ENCODE measurements around the gene TGFBR3.

TGFBR3 gene

DNA sequence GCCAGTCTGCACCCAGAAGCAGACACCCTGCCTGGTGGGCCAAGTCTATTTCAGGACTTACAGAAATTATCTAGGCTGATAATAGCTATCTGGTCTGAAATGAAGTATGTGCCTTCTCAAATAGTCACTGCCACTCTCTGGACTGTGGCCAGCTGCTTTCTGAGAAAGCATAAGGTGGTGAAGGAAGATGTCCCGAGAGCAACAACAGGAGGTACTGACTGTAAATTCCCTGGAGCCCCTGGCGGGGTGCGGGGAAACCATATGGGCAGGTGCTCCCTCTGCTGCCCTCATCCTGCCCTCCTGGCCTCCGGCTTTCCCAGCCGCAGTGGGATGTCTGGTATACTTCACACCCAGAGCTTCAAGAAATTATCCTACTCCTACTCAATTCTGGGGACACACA, 86.8 kb downstream of the TGFBR3 start:
- DNase-seq (ENCODE audit: low read depth): no peak

DNA sequence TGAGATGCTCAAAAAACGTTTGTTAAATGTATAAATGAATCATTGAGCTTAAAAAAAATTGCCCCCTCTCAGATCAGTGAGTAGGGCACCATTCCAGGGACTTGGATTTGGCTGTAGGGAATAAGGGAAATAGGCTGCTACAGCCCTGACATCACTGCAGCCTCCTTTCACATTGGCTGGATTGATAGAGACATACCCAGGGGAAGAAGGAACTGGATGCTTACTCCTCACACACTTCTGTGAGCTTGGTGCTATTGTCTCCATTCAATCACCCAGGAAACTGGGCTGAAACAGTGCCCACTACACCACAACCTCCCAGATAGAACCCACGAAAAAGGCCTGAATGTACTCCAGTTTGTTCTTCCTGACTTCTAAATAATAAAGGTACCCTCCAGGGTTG, 87.2 kb downstream of the TGFBR3 start:
- no peak for DNase-seq (ENCODE audit: low read depth)

DNA sequence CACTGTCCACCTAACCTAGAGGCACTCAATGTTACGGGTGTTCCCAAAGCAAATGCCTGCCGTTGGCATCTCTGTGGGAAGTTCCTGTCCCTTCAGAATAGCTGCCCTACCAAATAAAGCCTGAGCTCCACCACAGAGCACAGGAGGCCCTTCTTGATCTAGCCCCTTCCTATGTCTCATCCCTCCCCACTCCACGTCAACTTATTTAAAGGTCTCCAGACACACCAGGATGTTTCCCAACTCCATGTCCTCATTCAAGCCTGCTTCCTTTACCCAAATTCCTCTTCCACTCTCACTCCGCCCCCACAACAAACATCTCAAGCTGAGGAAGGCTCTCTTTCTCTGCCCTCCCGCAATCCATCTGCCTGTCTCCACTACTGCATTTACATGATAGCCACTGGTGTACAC, 87.7 kb downstream of the TGFBR3 start:
- DNase-seq (ENCODE audit: low read depth): no peak

DNA sequence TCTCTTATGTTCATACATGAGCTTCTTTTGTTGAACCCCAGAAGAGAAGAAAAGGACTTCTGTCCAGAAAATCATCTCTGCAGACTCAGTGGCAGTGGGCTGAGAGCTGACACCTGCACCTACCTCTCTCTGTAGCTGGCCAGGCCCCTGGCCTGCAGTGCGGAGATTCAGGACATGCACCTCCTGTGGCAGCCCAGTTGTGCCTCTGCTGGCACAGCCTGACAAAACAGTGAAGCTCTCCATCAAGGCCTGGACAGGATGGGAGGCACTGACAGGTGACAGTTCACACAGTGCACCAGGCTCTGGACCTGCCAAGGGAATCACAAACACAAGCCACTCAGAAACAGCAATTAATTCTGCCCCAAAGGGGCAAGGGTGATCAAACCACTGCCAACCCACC, 88.8 kb downstream of the TGFBR3 start:
- no peak for DNase-seq (ENCODE audit: low read depth)

DNA sequence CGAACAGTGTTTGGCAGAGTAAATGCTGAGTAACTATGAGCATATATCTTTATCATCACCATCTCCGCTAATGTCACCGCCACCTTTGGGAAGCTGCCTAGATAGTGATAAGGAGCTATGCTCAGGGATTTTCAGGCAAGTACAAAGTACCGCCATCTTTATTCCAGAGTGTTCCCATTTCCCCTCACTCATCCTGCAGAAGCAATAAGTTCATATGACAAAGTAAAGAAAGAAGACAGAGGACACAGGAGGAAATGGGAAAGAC, 89.6 kb downstream of the TGFBR3 start:
- no peak for DNase-seq (ENCODE audit: low read depth)

DNA sequence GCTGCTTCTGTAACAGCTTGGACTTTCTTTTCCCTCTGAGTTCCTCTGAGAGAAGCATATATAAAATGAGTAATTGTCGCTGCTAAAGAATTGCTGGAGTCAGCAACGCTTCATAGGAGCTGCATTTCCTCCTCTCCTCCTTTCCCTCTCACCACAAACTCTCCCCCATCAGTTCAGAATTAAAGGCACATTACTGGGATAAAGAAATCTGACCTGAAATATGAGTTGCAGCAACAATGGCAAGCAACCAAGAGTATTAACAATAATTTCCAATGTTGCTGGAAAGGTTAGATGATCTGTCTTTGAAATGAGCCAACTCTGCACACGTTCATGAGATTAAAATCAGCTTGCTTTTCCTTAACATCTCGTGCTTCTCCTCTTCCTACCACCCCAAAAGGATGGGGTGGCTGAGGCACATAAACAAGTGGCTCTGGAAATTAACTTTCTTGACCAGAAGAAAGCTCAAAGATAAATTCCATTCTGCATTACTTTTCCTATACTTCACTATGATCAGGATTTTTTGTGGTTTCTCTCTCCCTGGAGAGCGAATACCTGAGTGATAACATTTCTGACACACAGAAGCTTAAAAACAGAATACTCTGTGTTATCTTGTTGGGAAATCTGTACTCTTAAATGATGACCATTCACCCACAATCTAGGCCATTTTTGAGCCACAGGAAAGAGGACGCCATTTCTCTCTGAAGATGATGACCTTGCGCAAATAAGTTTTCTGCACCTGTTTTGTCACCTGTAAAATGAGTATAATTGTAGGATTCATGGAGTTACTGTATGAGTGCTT, 90.2 kb downstream of the TGFBR3 start:
- DNase-seq (ENCODE audit: low read depth): no peak

DNA sequence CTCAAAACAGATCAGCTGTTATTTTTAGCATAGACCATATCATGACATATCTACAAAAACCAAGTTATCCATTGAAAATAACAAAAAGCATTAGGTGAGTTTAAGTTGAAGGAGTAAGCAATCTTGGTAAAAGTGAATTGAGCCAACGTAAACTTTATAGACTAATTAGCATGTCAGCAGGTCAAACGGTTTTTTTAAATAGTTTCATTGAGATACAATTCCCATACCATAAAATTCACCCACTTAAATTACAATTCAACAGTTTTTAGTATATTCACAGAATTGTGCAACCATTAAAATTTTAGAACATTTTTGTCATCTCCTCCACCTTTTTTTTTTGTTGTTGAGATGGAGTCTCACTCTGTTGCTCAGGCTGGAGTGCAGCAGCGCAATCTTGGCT, 92.1 kb downstream of the TGFBR3 start:
- no peak for DNase-seq (ENCODE audit: low read depth)

DNA sequence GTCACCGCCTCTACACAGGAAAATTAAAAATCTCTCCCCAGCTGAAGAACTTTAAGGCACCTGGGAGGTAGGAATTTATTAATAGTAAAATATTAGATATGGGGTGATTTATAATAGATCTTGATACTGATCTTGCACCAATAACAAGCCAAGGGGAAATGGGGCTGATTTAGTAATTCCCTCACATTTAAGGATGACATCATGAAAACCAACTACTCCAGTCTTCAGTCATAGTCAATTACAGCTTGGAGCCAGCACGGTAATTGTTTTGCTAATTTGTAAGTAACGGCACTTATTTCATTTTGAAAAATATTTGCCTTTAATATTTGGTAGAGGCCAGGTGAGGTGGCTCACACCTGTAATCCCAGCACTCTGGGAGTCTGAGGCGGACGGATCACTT, 92.8 kb downstream of the TGFBR3 start:
- DNase-seq (ENCODE audit: low read depth): no peak

DNA sequence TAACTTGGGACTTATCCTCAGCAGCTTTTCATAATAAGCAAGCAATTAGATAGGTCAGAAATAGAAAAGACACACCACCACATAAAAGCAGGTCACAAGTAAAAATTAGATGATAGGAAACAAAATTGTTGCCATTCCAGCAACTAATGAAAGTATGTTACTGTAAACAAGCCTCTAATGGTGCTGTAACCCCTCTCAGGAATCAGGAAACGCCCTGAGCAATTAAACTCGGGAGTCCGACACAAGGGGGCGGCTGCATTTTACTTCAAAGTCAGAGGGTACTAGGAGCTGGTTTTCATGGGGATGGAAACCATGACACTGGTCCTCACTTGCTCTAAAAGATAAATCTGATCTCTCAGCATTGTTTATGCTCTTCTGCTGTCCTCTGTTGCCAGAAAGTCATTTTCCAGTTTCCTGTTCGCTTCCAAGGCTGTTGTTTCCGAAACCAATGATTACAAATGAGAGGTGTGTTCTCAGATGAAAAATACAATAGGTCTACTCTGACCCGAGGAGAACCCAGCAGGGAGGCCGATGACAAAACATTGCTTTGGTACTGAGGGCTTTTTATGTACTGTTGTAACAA, 93.4 kb downstream of the TGFBR3 start:
- DNase-seq (ENCODE audit: low read depth): no peak

DNA sequence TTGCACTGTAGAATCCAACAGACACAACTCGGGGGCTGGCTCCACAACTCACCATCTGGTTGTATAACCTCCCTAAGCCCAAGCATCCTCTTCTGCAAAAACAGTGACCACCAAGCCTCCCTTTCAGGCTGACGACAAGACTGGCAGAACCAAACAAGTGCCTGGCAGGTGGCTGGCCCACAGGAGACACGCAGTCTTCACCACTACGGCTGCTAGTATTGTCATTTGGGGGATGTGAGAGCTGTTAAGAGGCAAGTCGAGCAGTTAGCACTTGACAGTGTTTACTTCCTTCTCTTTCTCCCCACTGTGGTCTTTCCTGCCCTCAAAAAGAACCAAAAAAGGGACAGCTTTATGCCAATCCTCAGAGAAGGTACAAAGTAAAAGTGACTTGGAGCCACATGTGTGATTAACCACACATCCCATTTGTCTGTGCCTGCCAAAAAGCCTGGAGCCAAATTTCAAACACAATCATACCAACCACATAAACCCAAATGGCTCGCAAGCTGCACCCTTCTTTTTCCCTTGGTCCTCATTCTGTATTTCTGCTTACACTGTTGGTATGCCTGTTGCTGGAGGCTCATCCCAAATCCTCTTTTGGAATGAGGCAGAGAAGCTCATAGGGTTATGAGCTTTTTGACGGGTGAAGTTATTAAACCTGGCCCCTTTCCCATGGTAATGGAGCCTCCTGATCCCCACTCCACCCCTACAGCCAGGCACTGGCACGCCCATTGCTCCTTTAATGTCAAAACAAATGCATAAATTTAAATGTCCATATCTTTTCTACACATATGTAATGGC, 94.1 kb downstream of the TGFBR3 start:
- DNase-seq (ENCODE audit: low read depth): no peak

DNA sequence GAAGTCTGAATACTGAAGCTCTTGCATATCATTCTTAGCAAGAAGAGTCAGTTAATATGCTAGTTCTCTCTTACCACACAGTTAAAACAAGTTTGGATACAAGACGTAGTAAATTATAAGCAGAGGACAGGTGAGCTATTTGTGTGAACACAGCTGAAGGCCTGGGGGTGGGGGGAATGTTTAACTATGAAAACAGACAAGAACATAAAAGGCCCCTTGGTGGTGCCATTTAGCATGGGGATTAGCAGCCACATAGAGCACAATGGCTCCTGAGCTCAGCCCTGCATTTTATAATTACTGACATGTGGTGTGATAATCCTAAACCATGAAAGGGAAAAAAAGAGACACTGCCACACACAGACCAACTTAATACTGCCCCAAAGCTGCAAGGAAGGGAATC, 94.8 kb downstream of the TGFBR3 start:
- no peak for DNase-seq (ENCODE audit: low read depth)

DNA sequence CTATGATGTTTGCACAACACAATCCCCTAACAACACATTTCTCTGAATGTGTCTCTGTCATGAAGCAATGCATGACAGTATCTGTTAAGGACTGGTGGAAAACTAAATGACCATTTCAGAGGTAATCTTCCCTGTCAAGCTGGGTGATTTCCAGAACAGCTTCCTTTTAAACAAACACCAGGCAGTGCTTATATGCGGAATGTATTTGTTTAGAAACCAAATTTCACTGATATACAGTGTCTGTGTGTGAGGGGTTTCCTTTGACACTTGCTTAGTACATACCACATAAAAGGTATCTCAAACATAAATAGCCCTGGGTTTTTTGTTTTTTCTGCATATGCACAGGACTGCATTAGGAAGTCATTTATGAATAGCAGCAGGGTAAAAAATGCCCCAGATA, 95.6 kb downstream of the TGFBR3 start:
- no peak for DNase-seq (ENCODE audit: low read depth)

DNA sequence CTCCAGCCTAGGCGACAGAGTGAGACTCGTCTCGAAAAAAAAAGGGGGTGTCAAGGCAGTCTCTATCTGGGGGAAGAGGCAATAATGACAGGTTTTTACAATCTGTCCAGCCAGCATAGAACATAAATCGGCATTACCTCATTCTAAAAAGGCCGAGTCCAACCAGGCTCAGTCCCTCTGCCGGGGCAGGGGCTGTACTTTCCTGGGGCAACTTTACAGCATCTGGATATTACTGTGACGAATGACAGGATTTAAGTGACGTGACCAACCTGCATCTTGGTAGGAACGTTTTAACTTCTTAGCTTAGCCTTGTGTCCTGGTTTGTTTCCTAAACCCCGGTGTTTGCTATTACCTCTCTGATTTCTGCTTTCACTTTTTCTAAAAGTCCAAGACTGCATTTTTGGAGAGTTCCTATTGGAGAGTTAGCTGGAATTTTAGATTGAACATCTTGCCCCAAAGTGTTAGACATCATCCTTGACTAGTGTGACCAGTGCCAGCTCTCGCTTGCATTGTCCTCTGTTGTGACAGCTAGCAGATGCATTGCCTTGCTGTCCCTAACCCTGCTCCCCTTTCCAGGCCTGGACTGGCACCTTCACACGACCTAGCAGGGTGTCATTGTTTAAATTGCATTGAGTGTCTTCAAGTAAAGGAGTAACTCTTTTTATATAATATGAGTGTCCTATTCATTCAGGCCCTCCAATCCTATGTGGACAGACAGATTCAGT, 96.5 kb downstream of the TGFBR3 start:
- DNase-seq (ENCODE audit: low read depth): no peak

DNA sequence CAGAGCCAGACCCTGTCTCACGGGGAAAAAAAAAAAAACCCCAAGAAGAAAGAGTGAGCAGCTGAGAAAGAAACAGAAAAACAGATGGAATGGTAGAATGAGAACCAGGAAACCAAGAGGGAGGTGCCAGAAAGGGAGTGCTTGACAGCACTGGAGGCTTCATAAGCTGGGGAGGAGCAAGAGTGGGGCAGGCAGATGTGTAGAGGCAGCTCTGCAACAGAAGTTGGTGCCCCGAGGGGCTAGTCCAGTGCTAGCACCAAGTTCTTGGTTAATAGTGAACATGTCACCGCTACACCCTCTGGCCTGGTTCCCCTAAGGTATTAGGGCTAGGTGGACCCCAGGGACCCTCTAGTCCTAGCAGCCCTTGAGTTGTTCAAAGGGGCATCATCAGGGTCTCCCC, 98.0 kb downstream of the TGFBR3 start:
- DNase-seq (ENCODE audit: low read depth): no peak

DNA sequence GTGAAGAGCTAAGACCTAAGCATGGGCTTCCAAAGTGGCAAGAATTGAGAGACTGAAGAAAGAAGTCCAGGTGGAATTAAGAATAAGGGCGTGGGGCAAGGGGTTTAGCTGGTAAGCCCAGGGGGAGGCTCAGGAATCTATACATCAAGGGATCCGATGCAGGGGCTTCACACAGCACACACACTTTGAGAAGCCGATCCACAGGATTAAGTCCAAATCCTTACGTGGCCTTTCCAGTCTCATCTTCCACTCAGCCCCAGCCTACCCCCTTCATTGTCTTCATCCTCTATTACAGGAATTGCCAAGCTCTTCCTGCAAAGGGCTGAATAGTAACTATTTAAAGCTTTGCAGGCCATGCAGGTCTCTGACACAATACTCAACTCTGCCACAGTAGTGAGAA, 101.3 kb downstream of the TGFBR3 start:
- DNase-seq (ENCODE audit: low read depth): no peak

DNA sequence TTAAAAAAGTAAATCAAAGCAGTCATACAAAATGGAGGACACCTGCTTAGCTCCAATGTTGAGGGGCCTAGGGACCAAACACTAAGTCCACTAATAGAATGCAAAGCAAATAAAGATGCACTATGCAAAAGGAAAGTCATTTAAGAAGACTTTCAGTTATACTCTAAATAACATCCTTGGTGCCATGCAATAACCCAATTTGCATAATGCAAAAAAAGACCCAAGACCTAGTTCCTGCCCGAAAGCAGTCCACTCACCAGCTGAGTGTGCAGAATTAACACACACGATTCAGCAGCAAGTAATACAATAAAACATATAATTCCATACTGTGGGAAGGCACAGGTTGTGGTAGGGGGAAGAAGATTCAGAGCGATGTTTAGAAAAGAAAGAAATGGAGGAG, 101.8 kb downstream of the TGFBR3 start:
- DNase-seq (ENCODE audit: low read depth): no peak

DNA sequence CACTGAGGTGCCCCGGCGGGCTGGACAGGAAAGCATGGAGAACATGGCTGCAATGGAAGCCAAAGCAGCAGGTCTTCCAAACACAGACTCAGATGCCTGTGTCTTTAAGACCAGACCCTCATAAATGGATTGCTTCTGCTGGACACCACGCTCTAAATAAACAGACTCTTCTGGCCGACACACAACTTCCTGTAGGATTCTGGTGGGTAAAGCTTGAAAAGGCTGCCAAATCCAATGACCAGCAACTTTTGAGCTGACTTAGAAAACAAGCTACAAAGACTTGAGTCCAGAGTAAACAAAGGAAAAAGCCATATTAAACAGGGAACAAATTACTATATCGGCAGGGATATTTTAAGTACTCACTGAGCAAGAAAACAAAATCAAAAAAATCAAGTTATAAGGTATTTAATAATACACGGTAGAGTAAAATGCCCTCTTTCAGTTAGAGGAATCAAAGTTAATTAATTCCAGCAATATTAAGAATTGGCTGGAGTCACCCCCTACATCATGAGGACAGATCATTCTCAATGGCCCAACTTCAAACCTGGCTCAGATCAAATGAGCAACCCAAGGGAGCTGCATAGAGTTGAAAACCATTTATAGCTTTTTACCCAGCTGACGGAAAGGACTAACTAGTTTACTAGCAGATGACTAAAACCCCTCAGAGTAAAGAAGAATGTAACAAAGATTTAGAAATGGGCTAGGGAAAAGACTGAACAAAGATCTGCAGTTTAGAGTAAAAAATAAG, 102.4 kb downstream of the TGFBR3 start:
- DNase-seq (ENCODE audit: low read depth): no peak

DNA sequence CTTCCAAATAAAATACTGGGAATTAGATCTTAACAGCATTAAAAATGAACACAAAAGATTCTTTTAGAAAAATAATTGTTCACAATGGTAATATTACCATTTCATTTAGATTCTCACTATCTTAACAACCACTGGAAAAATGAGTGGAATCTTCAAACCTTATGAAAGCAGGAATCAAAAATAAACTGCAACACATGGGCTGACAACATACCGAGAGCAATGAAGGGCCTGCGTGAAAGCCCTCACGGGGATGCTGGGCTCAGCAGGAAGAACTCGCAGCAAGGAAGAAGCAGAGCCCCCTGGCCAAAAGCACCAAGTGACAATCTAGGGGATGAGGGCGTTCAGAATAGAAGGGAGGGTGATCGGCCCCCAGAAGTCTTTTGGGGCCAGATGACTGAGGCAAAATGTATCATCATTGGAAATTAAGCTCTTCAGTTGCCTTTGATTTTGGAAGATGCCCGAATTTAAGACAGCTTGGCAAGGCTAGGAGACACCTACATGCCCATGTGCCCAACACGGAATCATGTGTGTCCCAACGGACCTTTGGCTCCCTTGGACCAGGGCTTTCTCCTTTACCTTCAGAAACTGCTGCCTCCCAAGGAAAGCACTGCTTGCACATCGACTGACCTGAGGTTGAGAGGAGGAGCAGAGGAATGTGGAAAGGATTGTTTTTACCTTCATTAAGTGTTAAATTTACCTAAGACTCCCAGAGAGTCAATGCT, 103.9 kb downstream of the TGFBR3 start:
- DNase-seq (ENCODE audit: low read depth): no peak

DNA sequence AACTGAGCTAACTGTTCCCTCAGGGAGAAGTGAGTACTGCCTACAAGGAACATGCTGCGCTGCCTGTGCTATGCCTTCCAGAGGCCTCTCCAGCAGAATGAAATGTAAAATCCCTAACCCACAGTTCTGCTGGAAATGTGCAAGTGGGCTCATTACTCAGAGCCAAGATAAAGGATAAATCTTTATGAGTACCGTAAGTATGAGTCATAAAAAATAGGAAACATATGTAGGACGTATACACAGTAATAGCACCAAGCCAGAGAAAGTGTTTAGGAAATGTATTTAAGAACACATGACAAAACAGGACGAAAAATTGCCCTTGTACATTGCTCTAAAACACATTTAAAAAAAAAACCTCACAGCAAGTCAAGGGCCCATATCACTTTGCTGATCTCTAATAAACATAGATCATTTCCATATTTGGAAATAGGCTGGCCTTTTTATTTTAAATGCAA, 104.6 kb downstream of the TGFBR3 start:
- no peak for DNase-seq (ENCODE audit: low read depth)

DNA sequence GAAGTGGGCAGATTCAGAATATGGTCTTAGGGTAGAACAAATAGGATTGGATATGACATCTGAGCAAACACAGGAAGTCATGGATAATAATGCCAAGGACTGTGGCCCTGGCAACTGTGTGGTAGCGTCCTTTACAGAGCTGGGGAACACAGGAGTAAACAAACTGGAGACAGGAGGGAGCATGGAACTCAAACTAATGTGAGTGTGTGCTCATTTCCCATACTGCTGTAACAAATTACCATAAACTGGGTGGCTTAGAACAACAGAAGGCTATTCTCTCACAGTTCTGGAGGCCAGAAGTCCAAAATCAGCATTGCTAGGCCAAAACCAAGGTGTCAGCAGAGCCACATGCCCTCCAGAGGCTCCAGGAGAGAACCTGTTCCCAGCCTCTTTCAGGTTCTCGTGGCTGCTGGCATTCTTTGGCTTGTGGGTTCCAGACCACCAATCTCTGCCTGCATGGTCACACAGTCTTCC, 106.4 kb downstream of the TGFBR3 start:
- no peak for DNase-seq (ENCODE audit: low read depth)

DNA sequence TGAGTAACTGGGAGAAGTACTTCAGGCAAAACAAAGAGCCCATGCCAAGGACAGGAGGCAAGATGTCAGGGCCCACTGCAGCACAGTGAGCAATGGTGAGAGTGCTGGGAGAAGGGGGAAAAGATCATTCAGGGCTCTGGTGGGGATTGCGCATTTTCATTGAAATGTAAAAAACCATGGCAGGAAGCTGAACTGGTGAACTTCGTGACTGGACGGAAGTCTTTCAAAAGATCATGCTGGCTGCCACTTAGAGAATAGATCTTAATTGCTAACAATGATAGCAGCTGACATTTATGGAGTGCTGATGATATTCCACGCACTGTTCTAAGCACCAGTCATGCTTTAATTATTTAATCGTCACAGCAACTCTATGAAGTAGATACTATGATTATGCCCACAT, 107.0 kb downstream of the TGFBR3 start:
- DNase-seq (ENCODE audit: low read depth): no peak
